A673 (cell line): Measurements from ENCODE around the gene LPCAT1.

Experiments
- EZH2 ChIP-seq: fragments of 200-600 bp; sonication (generic); IDR thresholded peaks from 2 replicates; pipeline ENCODE4 v1.6.1; 2017; ENCODE audit warnings: borderline replicate concordance, low read depth, mild to moderate bottlenecking, mixed read lengths, antibody characterized with exemption, low read length; ENCODE audit not compliant: poor library complexity, severe bottlenecking
- TF ChIP-seq, protein P1 (sequence below): fragments of 300-800, 200-600 bp; sonication (generic); conservative IDR thresholded peaks from 2 replicates; pipeline ENCODE4 v1.5.1; 2017; ENCODE audit warnings: low read depth, mild to moderate bottlenecking, antibody characterized with exemption, low read length, moderate library complexity, mixed read lengths

GRCh38 chr5:1552521-1553255 is 28.9 kb upstream of the LPCAT1 start:
- TF ChIP-seq, protein P1, sequence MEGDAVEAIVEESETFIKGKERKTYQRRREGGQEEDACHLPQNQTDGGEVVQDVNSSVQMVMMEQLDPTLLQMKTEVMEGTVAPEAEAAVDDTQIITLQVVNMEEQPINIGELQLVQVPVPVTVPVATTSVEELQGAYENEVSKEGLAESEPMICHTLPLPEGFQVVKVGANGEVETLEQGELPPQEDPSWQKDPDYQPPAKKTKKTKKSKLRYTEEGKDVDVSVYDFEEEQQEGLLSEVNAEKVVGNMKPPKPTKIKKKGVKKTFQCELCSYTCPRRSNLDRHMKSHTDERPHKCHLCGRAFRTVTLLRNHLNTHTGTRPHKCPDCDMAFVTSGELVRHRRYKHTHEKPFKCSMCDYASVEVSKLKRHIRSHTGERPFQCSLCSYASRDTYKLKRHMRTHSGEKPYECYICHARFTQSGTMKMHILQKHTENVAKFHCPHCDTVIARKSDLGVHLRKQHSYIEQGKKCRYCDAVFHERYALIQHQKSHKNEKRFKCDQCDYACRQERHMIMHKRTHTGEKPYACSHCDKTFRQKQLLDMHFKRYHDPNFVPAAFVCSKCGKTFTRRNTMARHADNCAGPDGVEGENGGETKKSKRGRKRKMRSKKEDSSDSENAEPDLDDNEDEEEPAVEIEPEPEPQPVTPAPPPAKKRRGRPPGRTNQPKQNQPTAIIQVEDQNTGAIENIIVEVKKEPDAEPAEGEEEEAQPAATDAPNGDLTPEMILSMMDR: no peak
- TF ChIP-seq EZH2: no peak
